ENCODE measurements around the gene PSME4.

GRCh38 chr2:53938904-53939303 is 31.9 kb downstream of the PSME4 start:
- TF ChIP-seq CTCF (IDR thresholded peaks at IDR 0.05 in 4 of 5, conservative IDR thresholded peaks at IDR 0.05 in 1 of 5) (no peak), POLR2A (IDR thresholded peaks at IDR 0.05) (no peak)

All from gastrocnemius medialis (tissue), 4 donors.